HEK293T (cell line): ENCODE data around the gene SCN4A.
"Not testable (repeated sequence)": the region's sequence is repeated elsewhere in the genome, so short reads cannot be mapped to it uniquely, and the experiment has no call there.

ENCODE experiments used
- CTCF ChIA-PET: fragments of 350-600 bp; formaldehyde crosslinking; extraction: SDS; loops from one replicate; lab custom pipeline; 2021; ENCODE audit warnings: antibody characterized with exemption, inconsistent platforms; lab: Yijun Ruan, JAX
- POLR2A ChIA-PET: fragments of 350-600 bp; formaldehyde crosslinking; extraction: SDS; loops from one replicate; lab custom pipeline; 2020; ENCODE audit warnings: antibody characterized with exemption, inconsistent platforms; lab: Yijun Ruan, JAX
- DNase-seq: peaks from one replicate; pipeline ENCODE4 v3.0.0; 2012; ENCODE audit warnings: mixed read lengths; ENCODE audit errors: extremely low spot score
- ARNT ChIP-seq: fragments of 450-650 bp; IDR thresholded peaks from 2 replicates; pipeline ENCODE4 v1.6.1; 2017; ENCODE audit warnings: mild to moderate bottlenecking
- BHLHE40 ChIP-seq: fragments of 450-650 bp; IDR thresholded peaks from 2 replicates; pipeline ENCODE4 v1.6.1; 2016; ENCODE audit warnings: mild to moderate bottlenecking, moderate library complexity, borderline replicate concordance
- CTBP1 ChIP-seq: fragments of 450-650 bp; IDR thresholded peaks from 2 replicates; pipeline ENCODE4 v1.6.1; 2016; ENCODE audit warnings: borderline replicate concordance
- ELF4 ChIP-seq: fragments of 450-650 bp; IDR thresholded peaks from 2 replicates; pipeline ENCODE4 v1.6.1; 2017; ENCODE audit warnings: antibody characterized with exemption
- FOXA1 ChIP-seq: fragments of 450-650 bp; IDR thresholded peaks from 2 replicates; pipeline ENCODE4 v1.6.1; 2016; ENCODE audit warnings: mild to moderate bottlenecking
- FOXK2 ChIP-seq: fragments of 450-650 bp; IDR thresholded peaks from 2 replicates; pipeline ENCODE4 v1.6.1; 2016; ENCODE audit warnings: mild to moderate bottlenecking
- FOXM1 ChIP-seq: fragments of 450-650 bp; IDR thresholded peaks from 2 replicates; pipeline ENCODE4 v1.6.1; 2017; ENCODE audit warnings: mild to moderate bottlenecking, borderline replicate concordance
- HDGF ChIP-seq: fragments of 450-650 bp; IDR thresholded peaks from 2 replicates; pipeline ENCODE4 v1.6.1; 2017; ENCODE audit warnings: antibody characterized with exemption, borderline replicate concordance
- L3MBTL2 ChIP-seq: fragments of 450-650 bp; conservative IDR thresholded peaks from 2 replicates; pipeline ENCODE4 v1.6.1; 2016; ENCODE audit warnings: mild to moderate bottlenecking
- LEF1 ChIP-seq: fragments of 450-650 bp; IDR thresholded peaks from 2 replicates; pipeline ENCODE4 v1.6.1; 2017; ENCODE audit warnings: mild to moderate bottlenecking, borderline replicate concordance
- NFRKB ChIP-seq: fragments of 450-650 bp; IDR thresholded peaks from 2 replicates; pipeline ENCODE4 v1.6.1; 2016; ENCODE audit warnings: mild to moderate bottlenecking, moderate library complexity
- PKNOX1 ChIP-seq: fragments of 450-650 bp; IDR thresholded peaks from 2 replicates; pipeline ENCODE4 v1.6.1; 2016
- SP1 ChIP-seq: fragments of 450-650 bp; IDR thresholded peaks from 2 replicates; pipeline ENCODE4 v1.6.1; 2017
- SUZ12 ChIP-seq: fragments of 450-650 bp; IDR thresholded peaks from 2 replicates; pipeline ENCODE4 v1.6.1; 2016; ENCODE audit warnings: mild to moderate bottlenecking
- TARDBP ChIP-seq: fragments of 450-650 bp; IDR thresholded peaks from 2 replicates; pipeline ENCODE4 v1.6.1; 2016
- ZNF384 ChIP-seq: fragments of 450-650 bp; IDR thresholded peaks from 2 replicates; pipeline ENCODE4 v1.6.1; 2016

SCN4A gene

GRCh38 chr17:63918305-63918704, 54.4 kb downstream of the SCN4A start:
- TF ChIP-seq BHLHE40 (no peak), FOXK2 (no peak), CTBP1 (no peak), L3MBTL2 (no peak)
- CTCF ChIA-PET = interaction anchor here (0.6 to 3.5 kb wide), 10 partner anchors 11 to 95 kb away, joined by 3 to 27 read pairs (median 8); no protein-coding TSS in a partner anchor
- POLR2A ChIA-PET = no interaction called here
- peak; percentile 12 for DNase-seq

GRCh38 chr17:63917646-63918045, 55.1 kb downstream of the SCN4A start:
- CTCF ChIA-PET = interaction anchor here (0.6 to 3.5 kb wide), 3 partner anchors 29 to 36 kb away, joined by 3 to 27 read pairs (median 3); no protein-coding TSS in a partner anchor
- DNase-seq = no peak
- POLR2A ChIA-PET = no interaction called here
- TF ChIP-seq HDGF (no peak), BHLHE40 (no peak), LEF1 (no peak), NFRKB (no peak), FOXA1 (no peak), FOXM1 (no peak), TARDBP (no peak), SP1 (no peak), FOXK2 (no peak), SUZ12 (no peak), L3MBTL2 (no peak), PKNOX1 (no peak), ZNF384 (no peak), ELF4 (no peak), ARNT (no peak), CTBP1 (no peak)

- POLR2A ChIA-PET, DNase-seq: not testable (repeated sequence)
- CTCF ChIA-PET = interaction anchor here (1.1 to 3.5 kb wide), 2 partner anchors 29 to 34 kb away, joined by 3 to 27 read pairs; no protein-coding TSS in a partner anchor
Observed at GRCh38 chr17:63917206-63917605, 55.5 kb downstream of the SCN4A start.

GRCh38 chr17:63916566-63917185, 56.0 kb downstream of the SCN4A start:
- TF ChIP-seq PKNOX1 (no peak), FOXK2 (peak; percentile 100), ZNF384 (no peak), L3MBTL2 (peak; percentile 37; the same call in 1 of the 2 replicates), SUZ12 (peak; percentile 100), ELF4 (no peak), FOXA1 (no peak), BHLHE40 (peak; percentile 100), NFRKB (peak; percentile 100), TARDBP (no peak), FOXM1 (no peak), CTBP1 (no peak), ARNT (no peak), HDGF (no peak), SP1 (no peak), LEF1 (no peak)
- ChIA-PET CTCF (no interaction called here), POLR2A (no interaction called here)
- no peak for DNase-seq

- POLR2A ChIA-PET, DNase-seq: not testable (repeated sequence)
- CTCF ChIA-PET = interaction anchor here (1.0 kb wide), 1 partner anchor 218 kb away, joined by 3 read pairs; no protein-coding TSS in a partner anchor
Observed at GRCh38 chr17:63915753-63916152, 57.0 kb downstream of the SCN4A start.

GRCh38 chr17:63914471-63914870, 58.2 kb downstream of the SCN4A start:
- POLR2A ChIA-PET = no interaction called here
- DNase-seq = no peak
- CTCF ChIA-PET = interaction anchor here (1.0 kb wide), 1 partner anchor 219 kb away, joined by 3 read pairs; no protein-coding TSS in a partner anchor
- no peak for TF ChIP-seq HDGF
- no peak for TF ChIP-seq PKNOX1
- no peak for TF ChIP-seq ELF4
- no peak for TF ChIP-seq L3MBTL2
- no peak for TF ChIP-seq FOXA1
- no peak for TF ChIP-seq LEF1

- no peak for TF ChIP-seq SUZ12
- TF ChIP-seq ARNT = no peak
- TF ChIP-seq SP1 = no peak
- TF ChIP-seq FOXM1 = no peak
- no peak for TF ChIP-seq L3MBTL2
- TF ChIP-seq FOXA1 = no peak
- no peak for TF ChIP-seq HDGF
- no peak for TF ChIP-seq PKNOX1
- no peak for TF ChIP-seq BHLHE40
- TF ChIP-seq CTBP1 = no peak
- no peak for TF ChIP-seq ELF4
- TF ChIP-seq NFRKB = no peak
Observed at GRCh38 chr17:63911657-63912100, 61.0 kb downstream of the SCN4A start.

More at GRCh38 chr17:63911657-63912100, 61.0 kb downstream of the SCN4A start:
- ChIA-PET CTCF (interaction anchor here (0.6 to 1.5 kb wide), 7 partner anchors 12 to 222 kb away, joined by 3 to 9 read pairs (median 3); no protein-coding TSS in a partner anchor), POLR2A (no interaction called here)
- DNase-seq = peak; percentile 73
